ENCODE results near the gene FAP. TPM values are rescaled to one million over a fixed set of nuclear protein-coding genes. Genes with fewer than 3 reads are reported as not detected.

FAP gene
- total RNA-seq, 1 experiment from 2014 or later: not detected

GRCh38 chr2:162196638-162197037 is 46.6 kb downstream of the FAP start:
- Mint-ChIP-seq H3K27me3 (ENCODE audit: low read depth) (no peaks in the 10 kb centered on the region), H3K9me3 (no peaks in the 10 kb centered on the region), H3K4me3 (no peak overlapping the region), H3K36me3 (no peaks in the 10 kb centered on the region), H3K4me1 (no peaks in the 10 kb centered on the region), H3K27ac (no peak overlapping the region)
- ATAC-seq: no peak
- no peak for DNase-seq (ENCODE audit: low spot score)
- ChIA-PET CTCF (interaction anchor here (1.8 to 2.3 kb wide), 2 partner anchors 102 to 105 kb away, joined by 6 to 9 read pairs; no protein-coding TSS in a partner anchor), POLR2A (no interaction called here)
- TF ChIP-seq GTF2I (CRISPR knock-in tag; conservative IDR thresholded peaks at IDR 0.05): no peak
- TF ChIP-seq, protein P1, sequence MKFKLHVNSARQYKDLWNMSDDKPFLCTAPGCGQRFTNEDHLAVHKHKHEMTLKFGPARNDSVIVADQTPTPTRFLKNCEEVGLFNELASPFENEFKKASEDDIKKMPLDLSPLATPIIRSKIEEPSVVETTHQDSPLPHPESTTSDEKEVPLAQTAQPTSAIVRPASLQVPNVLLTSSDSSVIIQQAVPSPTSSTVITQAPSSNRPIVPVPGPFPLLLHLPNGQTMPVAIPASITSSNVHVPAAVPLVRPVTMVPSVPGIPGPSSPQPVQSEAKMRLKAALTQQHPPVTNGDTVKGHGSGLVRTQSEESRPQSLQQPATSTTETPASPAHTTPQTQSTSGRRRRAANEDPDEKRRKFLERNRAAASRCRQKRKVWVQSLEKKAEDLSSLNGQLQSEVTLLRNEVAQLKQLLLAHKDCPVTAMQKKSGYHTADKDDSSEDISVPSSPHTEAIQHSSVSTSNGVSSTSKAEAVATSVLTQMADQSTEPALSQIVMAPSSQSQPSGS (CRISPR knock-in tag; IDR thresholded peaks at IDR 0.05; ENCODE audit: borderline replicate concordance, low read depth): no peak
- TF ChIP-seq ZNF671 (CRISPR knock-in tag; IDR thresholded peaks at IDR 0.05): no peak
- TF ChIP-seq ZNF219 (CRISPR knock-in tag; IDR thresholded peaks at IDR 0.05; ENCODE audit: borderline replicate concordance): no peak
- TF ChIP-seq TCF7 (CRISPR knock-in tag; IDR thresholded peaks at IDR 0.05; ENCODE audit: low read depth): no peak
- TF ChIP-seq ZNF317 (CRISPR knock-in tag; IDR thresholded peaks at IDR 0.05; ENCODE audit: borderline replicate concordance, low read depth): no peak

DNA sequence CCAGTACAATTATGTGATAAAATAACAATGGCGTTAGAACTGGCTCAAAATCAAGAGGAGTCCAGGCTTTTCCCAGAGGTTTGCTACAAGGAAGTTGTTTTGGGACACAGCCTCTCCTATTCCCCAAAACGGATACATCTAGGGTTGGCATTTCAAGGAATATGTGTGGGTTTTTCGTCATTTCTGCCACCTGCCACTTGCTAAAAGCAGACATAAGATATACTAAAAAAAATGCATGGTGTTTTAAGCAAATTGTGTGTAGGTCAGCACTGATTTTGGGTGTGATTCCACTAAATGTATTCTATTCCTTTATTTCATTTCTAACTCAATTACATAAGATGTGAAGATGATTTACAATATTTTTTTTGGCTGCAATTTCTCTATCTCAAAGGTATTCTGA is 54.8 kb downstream of the FAP start:
- H3K27me3 Mint-ChIP-seq (ENCODE audit: low read depth): no peaks in the 10 kb centered on the region
- peaks cover 8% of the 10 kb centered on the region for H3K4me1 Mint-ChIP-seq
- TF ChIP-seq ZNF512 (CRISPR knock-in tag; IDR thresholded peaks at IDR 0.05; ENCODE audit: borderline replicate concordance) (no peak), GTF2I (CRISPR knock-in tag; conservative IDR thresholded peaks at IDR 0.05) (no peak), ARID4B (CRISPR knock-in tag; IDR thresholded peaks at IDR 0.05; ENCODE audit: borderline replicate concordance) (no peak), TCF7 (CRISPR knock-in tag; IDR thresholded peaks at IDR 0.05; ENCODE audit: low read depth) (no peak), PRRX2 (CRISPR knock-in tag; IDR thresholded peaks at IDR 0.05) (no peak), RELA (CRISPR knock-in tag; IDR thresholded peaks at IDR 0.05; ENCODE audit: borderline replicate concordance) (no peak), TEAD4 (CRISPR knock-in tag; IDR thresholded peaks at IDR 0.05) (no peak), ZNF396 (CRISPR knock-in tag; IDR thresholded peaks at IDR 0.05; ENCODE audit: borderline replicate concordance) (no peak), ERG (CRISPR knock-in tag; IDR thresholded peaks at IDR 0.05) (no peak), KAT7 (CRISPR knock-in tag; IDR thresholded peaks at IDR 0.05; ENCODE audit: borderline replicate concordance) (no peak)
- TF ChIP-seq, protein P2, sequence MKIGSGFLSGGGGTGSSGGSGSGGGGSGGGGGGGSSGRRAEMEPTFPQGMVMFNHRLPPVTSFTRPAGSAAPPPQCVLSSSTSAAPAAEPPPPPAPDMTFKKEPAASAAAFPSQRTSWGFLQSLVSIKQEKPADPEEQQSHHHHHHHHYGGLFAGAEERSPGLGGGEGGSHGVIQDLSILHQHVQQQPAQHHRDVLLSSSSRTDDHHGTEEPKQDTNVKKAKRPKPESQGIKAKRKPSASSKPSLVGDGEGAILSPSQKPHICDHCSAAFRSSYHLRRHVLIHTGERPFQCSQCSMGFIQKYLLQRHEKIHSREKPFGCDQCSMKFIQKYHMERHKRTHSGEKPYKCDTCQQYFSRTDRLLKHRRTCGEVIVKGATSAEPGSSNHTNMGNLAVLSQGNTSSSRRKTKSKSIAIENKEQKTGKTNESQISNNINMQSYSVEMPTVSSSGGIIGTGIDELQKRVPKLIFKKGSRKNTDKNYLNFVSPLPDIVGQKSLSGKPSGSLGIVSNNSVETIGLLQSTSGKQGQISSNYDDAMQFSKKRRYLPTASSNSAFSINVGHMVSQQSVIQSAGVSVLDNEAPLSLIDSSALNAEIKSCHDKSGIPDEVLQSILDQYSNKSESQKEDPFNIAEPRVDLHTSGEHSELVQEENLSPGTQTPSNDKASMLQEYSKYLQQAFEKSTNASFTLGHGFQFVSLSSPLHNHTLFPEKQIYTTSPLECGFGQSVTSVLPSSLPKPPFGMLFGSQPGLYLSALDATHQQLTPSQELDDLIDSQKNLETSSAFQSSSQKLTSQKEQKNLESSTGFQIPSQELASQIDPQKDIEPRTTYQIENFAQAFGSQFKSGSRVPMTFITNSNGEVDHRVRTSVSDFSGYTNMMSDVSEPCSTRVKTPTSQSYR (CRISPR knock-in tag; IDR thresholded peaks at IDR 0.05): no peak
- TF ChIP-seq, protein P3, sequence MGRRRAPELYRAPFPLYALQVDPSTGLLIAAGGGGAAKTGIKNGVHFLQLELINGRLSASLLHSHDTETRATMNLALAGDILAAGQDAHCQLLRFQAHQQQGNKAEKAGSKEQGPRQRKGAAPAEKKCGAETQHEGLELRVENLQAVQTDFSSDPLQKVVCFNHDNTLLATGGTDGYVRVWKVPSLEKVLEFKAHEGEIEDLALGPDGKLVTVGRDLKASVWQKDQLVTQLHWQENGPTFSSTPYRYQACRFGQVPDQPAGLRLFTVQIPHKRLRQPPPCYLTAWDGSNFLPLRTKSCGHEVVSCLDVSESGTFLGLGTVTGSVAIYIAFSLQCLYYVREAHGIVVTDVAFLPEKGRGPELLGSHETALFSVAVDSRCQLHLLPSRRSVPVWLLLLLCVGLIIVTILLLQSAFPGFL (CRISPR knock-in tag; IDR thresholded peaks at IDR 0.05; ENCODE audit: borderline replicate concordance): no peak
- TF ChIP-seq, protein P4, sequence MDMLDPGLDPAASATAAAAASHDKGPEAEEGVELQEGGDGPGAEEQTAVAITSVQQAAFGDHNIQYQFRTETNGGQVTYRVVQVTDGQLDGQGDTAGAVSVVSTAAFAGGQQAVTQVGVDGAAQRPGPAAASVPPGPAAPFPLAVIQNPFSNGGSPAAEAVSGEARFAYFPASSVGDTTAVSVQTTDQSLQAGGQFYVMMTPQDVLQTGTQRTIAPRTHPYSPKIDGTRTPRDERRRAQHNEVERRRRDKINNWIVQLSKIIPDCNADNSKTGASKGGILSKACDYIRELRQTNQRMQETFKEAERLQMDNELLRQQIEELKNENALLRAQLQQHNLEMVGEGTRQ (CRISPR knock-in tag; IDR thresholded peaks at IDR 0.05): no peak
- DNase-seq (ENCODE audit: low spot score) (no peak), ATAC-seq (no peak)
- no peaks in the 10 kb centered on the region for H3K36me3 Mint-ChIP-seq
- no peak overlapping the region for H3K4me3 Mint-ChIP-seq
- CTCF ChIA-PET: interaction anchor here (1.5 kb wide), 1 partner anchor 110 kb away, joined by 3 read pairs; no protein-coding TSS in a partner anchor
- POLR2A ChIA-PET: no interaction called here
- no peaks in the 10 kb centered on the region for H3K9me3 Mint-ChIP-seq
- no peak overlapping the region for H3K27ac Mint-ChIP-seq

Measured in WTC11 (cell line).